Fibroblast of lung (primary cell): ENCODE data around the gene ACTG1. TPM values are rescaled to one million over a fixed set of nuclear protein-coding genes. Genes with fewer than 3 reads are reported as not detected.

Experiments used
- DNase-seq, 2 donors: peaks; one replicate each; pipeline versions ENCODE4 v3.0.0 to v3.0.0-alpha.2; 2010; ENCODE audit warnings: low read depth in 2 of 2
- H2AFZ ChIP-seq: 2 replicates; pipeline ENCODE4 v1.5.1; 2012; ENCODE audit warnings: low read length, control low read depth, inconsistent platforms
- H3K27ac ChIP-seq: 2 replicates; pipeline ENCODE4 v1.5.1; 2011; ENCODE audit warnings: low read length, control low read depth; ENCODE audit not compliant: insufficient read depth
- H3K27me3 ChIP-seq: 2 replicates; pipeline ENCODE4 v1.5.1; 2011; ENCODE audit warnings: mild to moderate bottlenecking, low read length; ENCODE audit not compliant: control insufficient read depth, insufficient read depth
- H3K36me3 ChIP-seq: 2 replicates; pipeline ENCODE4 v1.5.1; 2011; ENCODE audit warnings: low read length; ENCODE audit not compliant: control insufficient read depth, insufficient read depth
- H3K4me1 ChIP-seq: 2 replicates; pipeline ENCODE4 v1.5.1; 2011; ENCODE audit warnings: low read length; ENCODE audit not compliant: control insufficient read depth, insufficient read depth; ENCODE audit errors: extremely low read depth
- H3K4me2 ChIP-seq: 2 replicates; pipeline ENCODE4 v1.5.1; 2011; ENCODE audit warnings: low read length, control low read depth; ENCODE audit not compliant: insufficient read depth; ENCODE audit errors: extremely low read depth
- H3K4me3 ChIP-seq, 4 experiments: fragments of 200-600 bp in 1 of 4; sonication (generic) in 1 of 4; replicated peaks in 1 of 4; 2 replicates each; pipeline ENCODE4 v1.5.1; 2011 to 2016; ENCODE audit warnings: low read length in 4 of 4, low read depth in 3 of 4, mild to moderate bottlenecking in 3 of 4, control low read depth in 2 of 4, inconsistent platforms in 1 of 4, mixed read lengths in 1 of 4; ENCODE audit not compliant: insufficient read depth in 1 of 4; ENCODE audit errors: control extremely low read depth in 1 of 4
- H3K79me2 ChIP-seq: 2 replicates; pipeline ENCODE4 v1.5.1; 2012; ENCODE audit warnings: mild to moderate bottlenecking, low read length, inconsistent platforms; ENCODE audit not compliant: control insufficient read depth, insufficient read depth
- H3K9ac ChIP-seq: 2 replicates; pipeline ENCODE4 v1.5.1; 2011; ENCODE audit warnings: mild to moderate bottlenecking, low read length, control low read depth; ENCODE audit not compliant: insufficient read depth
- H3K9me3 ChIP-seq: 2 replicates; pipeline ENCODE4 v1.5.1; 2012; ENCODE audit warnings: low read depth, low read length; ENCODE audit not compliant: control insufficient read depth, insufficient read depth
- H4K20me1 ChIP-seq: 2 replicates; pipeline ENCODE4 v1.5.1; 2011; ENCODE audit warnings: low read length; ENCODE audit not compliant: control insufficient read depth, insufficient read depth; ENCODE audit errors: extremely low read depth
- EZH2 ChIP-seq: IDR thresholded peaks from 2 replicates; pipeline ENCODE4 v1.5.1; 2012; ENCODE audit warnings: low read length, control low read depth, mild to moderate bottlenecking; ENCODE audit errors: missing control alignments
- polyA plus RNA-seq, 2 donors: library from polyadenylated mRNA; depleted of rRNA in 1 of 2; stranded (reverse) in 1 of 2; unstranded in 1 of 2; fragments of >200 nt; gene quantifications; 2 replicates each; pipeline ENCODE4 v1.2.1, GENCODE V29; 2011 to 2012; ENCODE audit warnings: missing spikeins in 1 of 2
- total RNA-seq: library from RNA; depleted of rRNA; stranded (reverse); fragments of >200 nt; gene quantifications from 2 replicates; pipeline ENCODE4 v1.2.1, GENCODE V29; 2014
- TF ChIP-seq, protein P1 (sequence below), 2 donors: IDR thresholded peaks in 1 of 2; conservative IDR thresholded peaks in 1 of 2; 1 replicate in 1 of 2; 2 replicates in 1 of 2; pipeline ENCODE4 v1.5.1; 2011 to 2012; ENCODE audit warnings: low read length in 2 of 2, control low read depth in 1 of 2, inconsistent platforms in 1 of 2, low read depth in 1 of 2, mild to moderate bottlenecking in 1 of 2

The ACTG1 gene
- total and polyA plus RNA-seq, 2 donors (not counting 1 experiment from before 2014, with no cell fraction given) = 5,538 to 8,446 TPM

DNA sequence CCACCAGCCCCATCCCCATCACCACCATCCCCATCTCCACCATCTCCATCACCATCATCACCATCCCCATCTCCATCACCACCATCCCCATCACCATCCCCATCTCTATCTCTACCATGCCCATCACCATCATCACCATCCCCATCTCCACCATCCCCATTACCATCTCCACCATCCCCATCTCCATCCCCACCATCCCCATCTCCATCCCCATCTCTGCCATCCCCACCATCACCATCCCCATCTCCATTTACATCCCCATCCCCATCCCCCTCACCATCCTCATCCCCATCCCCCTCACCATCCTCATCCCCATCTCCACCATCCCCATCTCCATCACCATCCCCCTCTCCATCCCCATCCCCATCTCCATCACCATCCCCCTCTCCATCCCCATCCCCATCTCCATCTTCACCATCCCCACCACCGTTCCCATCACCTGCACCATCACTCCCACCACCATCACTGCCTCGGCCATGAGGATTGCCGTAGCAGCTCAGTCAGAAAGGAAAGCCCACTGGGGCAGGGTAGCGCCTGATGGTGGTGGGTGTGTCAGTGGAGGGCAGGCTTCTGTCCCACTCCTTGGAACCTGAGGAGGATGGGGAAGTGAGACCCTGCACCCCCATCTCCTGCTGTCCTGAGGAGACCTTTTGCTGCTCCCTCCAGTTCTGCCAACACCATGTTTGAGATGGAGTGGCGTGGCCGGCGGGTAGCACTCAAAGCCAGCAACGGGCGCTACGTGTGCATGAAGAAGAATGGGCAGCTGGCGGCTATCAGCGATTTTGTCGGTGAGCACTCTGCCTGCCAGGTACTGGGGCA lies 23.1 kb upstream of the ACTG1 start:
- no peaks in the 10 kb centered on the region for H3K9me3 ChIP-seq
- no peaks in the 10 kb centered on the region for H3K79me2 ChIP-seq
- no peaks in the 10 kb centered on the region for H3K4me1 ChIP-seq
- TF ChIP-seq, protein P1, sequence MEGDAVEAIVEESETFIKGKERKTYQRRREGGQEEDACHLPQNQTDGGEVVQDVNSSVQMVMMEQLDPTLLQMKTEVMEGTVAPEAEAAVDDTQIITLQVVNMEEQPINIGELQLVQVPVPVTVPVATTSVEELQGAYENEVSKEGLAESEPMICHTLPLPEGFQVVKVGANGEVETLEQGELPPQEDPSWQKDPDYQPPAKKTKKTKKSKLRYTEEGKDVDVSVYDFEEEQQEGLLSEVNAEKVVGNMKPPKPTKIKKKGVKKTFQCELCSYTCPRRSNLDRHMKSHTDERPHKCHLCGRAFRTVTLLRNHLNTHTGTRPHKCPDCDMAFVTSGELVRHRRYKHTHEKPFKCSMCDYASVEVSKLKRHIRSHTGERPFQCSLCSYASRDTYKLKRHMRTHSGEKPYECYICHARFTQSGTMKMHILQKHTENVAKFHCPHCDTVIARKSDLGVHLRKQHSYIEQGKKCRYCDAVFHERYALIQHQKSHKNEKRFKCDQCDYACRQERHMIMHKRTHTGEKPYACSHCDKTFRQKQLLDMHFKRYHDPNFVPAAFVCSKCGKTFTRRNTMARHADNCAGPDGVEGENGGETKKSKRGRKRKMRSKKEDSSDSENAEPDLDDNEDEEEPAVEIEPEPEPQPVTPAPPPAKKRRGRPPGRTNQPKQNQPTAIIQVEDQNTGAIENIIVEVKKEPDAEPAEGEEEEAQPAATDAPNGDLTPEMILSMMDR (conservative IDR thresholded peaks at IDR 0.05 in 1 of 2, IDR thresholded peaks at IDR 0.05 in 1 of 2; ENCODE audit: low read depth in 1 of 2, low read length in 2 of 2) = no peak
- TF ChIP-seq EZH2 = no peak
- H3K36me3 ChIP-seq = peaks cover 4% of the 10 kb centered on the region
- no peak overlapping the region for H3K4me3 ChIP-seq
- no peak overlapping the region for H3K4me2 ChIP-seq
- no peaks in the 10 kb centered on the region for H4K20me1 ChIP-seq
- no peak for DNase-seq
- no peak overlapping the region for H2AFZ ChIP-seq
- peaks cover 11% of the 10 kb centered on the region for H3K27me3 ChIP-seq
- no peak overlapping the region for H3K27ac ChIP-seq
- no peak overlapping the region for H3K9ac ChIP-seq

DNA sequence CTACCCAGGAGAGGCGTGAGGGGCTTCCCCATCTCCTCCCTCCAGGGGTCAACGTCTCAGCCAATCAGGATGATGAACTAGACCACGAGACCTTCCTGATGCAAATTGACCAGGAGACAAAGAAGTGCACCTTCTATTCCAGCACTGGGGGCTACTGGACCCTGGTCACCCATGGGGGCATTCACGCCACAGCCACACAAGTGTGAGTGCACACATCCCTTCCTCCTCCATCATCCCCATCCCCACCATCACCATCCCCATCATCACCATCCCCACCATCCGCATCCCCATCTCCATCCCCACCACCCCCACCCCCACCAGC lies 22.4 kb upstream of the ACTG1 start:
- no peaks in the 10 kb centered on the region for H3K9me3 ChIP-seq
- H4K20me1 ChIP-seq = no peaks in the 10 kb centered on the region
- no peak overlapping the region for H3K4me2 ChIP-seq
- no peak for DNase-seq
- TF ChIP-seq, protein P1 (conservative IDR thresholded peaks at IDR 0.05 in 1 of 2, IDR thresholded peaks at IDR 0.05 in 1 of 2; ENCODE audit: low read depth in 1 of 2, low read length in 2 of 2) = no peak
- no peak for TF ChIP-seq EZH2
- peaks cover 11% of the 10 kb centered on the region for H3K27me3 ChIP-seq
- H3K4me1 ChIP-seq = no peaks in the 10 kb centered on the region
- H3K9ac ChIP-seq = no peak overlapping the region
- H2AFZ ChIP-seq = no peak overlapping the region
- peaks cover 2% of the 10 kb centered on the region for H3K36me3 ChIP-seq
- H3K79me2 ChIP-seq = no peaks in the 10 kb centered on the region
- no peak overlapping the region for H3K4me3 ChIP-seq
- no peak overlapping the region for H3K27ac ChIP-seq

GRCh38 chr17:81534157-81535006 lies 21.8 kb upstream of the ACTG1 start:
- peaks cover 2% of the 10 kb centered on the region for H3K36me3 ChIP-seq
- no peak overlapping the region for H2AFZ ChIP-seq
- H3K4me2 ChIP-seq = no peak overlapping the region
- H3K9ac ChIP-seq = no peak overlapping the region
- H3K79me2 ChIP-seq = no peaks in the 10 kb centered on the region
- peaks cover 11% of the 10 kb centered on the region for H3K27me3 ChIP-seq
- H4K20me1 ChIP-seq = no peaks in the 10 kb centered on the region
- H3K27ac ChIP-seq = no peak overlapping the region
- no peaks in the 10 kb centered on the region for H3K4me1 ChIP-seq
- no peak for DNase-seq
- TF ChIP-seq, protein P1 (conservative IDR thresholded peaks at IDR 0.05 in 1 of 2, IDR thresholded peaks at IDR 0.05 in 1 of 2; ENCODE audit: low read depth in 1 of 2, low read length in 2 of 2) = no peak
- TF ChIP-seq EZH2 = no peak
- H3K9me3 ChIP-seq = no peaks in the 10 kb centered on the region
- no peak overlapping the region for H3K4me3 ChIP-seq
